Neuronal stem cell (in vitro differentiated cells): ENCODE measurements around the gene PPP1R12A.
"Not testable (repeated sequence)": the region's sequence is repeated elsewhere in the genome, so short reads cannot be mapped to it uniquely, and the experiment has no call there.

Experiments used
- DNase-seq: peaks from one replicate; pipeline ENCODE4 v3.0.0-alpha.2; 2013; ENCODE audit warnings: low spot score
- H2AFZ ChIP-seq: one replicate; pipeline ENCODE4 v1.6.1; 2013; ENCODE audit warnings: mild to moderate bottlenecking, low read length, inconsistent platforms
- H2AK5ac ChIP-seq: 2 replicates; pipeline ENCODE4 v1.6.1; 2013; ENCODE audit warnings: low read depth, mild to moderate bottlenecking, inconsistent platforms, low read length, moderate library complexity, mixed read lengths
- H2BK120ac ChIP-seq: 2 replicates; pipeline ENCODE4 v1.6.1; 2013; ENCODE audit warnings: low read depth, mild to moderate bottlenecking, inconsistent platforms, low read length, moderate library complexity, mixed read lengths
- H2BK12ac ChIP-seq: one replicate; pipeline ENCODE4 v1.6.1; 2013; ENCODE audit warnings: low read length, inconsistent platforms
- H2BK15ac ChIP-seq: 2 replicates; pipeline ENCODE4 v1.6.1; 2013; ENCODE audit warnings: mild to moderate bottlenecking, low read length, inconsistent platforms, mixed read lengths
- H2BK5ac ChIP-seq: one replicate; pipeline ENCODE4 v1.6.1; 2013; ENCODE audit warnings: inconsistent platforms, mild to moderate bottlenecking, low read length, moderate library complexity
- H3K14ac ChIP-seq: one replicate; pipeline ENCODE4 v1.6.1; 2013; ENCODE audit warnings: low read length, inconsistent platforms
- H3K18ac ChIP-seq: 2 replicates; pipeline ENCODE4 v1.6.1; 2013; ENCODE audit warnings: low read length, inconsistent platforms
- H3K23ac ChIP-seq: 2 replicates; pipeline ENCODE4 v1.6.1; 2013; ENCODE audit warnings: low read depth, mild to moderate bottlenecking, mixed read lengths, low read length, inconsistent platforms; ENCODE audit not compliant: poor library complexity
- H3K27ac ChIP-seq: replicated peaks from 3 replicates; pipeline ENCODE4 v1.5.1; 2013; ENCODE audit warnings: low read length, inconsistent platforms
- H3K27me3 ChIP-seq, 3 experiments: 2 replicates each; pipeline ENCODE4 v1.6.1; 2013; ENCODE audit warnings: low read length in 3 of 3, mild to moderate bottlenecking in 2 of 3, inconsistent platforms in 1 of 3, low read depth in 1 of 3, mixed read lengths in 1 of 3, moderate library complexity in 1 of 3; ENCODE audit not compliant: control insufficient read depth in 3 of 3, insufficient read depth in 3 of 3
- H3K36me3 ChIP-seq, 2 donors: replicated peaks in 1 of 2; 2 replicates each; pipeline ENCODE4 v1.6.1; 2013; ENCODE audit warnings: low read length in 2 of 2; ENCODE audit not compliant: control insufficient read depth in 2 of 2, insufficient read depth in 2 of 2
- H3K4ac ChIP-seq: 2 replicates; pipeline ENCODE4 v1.6.1; 2013; ENCODE audit warnings: inconsistent platforms, mild to moderate bottlenecking, low read length, moderate library complexity
- H3K4me1 ChIP-seq, 2 donors: 1 replicate in 1 of 2; 2 replicates in 1 of 2; pipeline ENCODE4 v1.6.1; 2013; ENCODE audit warnings: low read length in 2 of 2, low read depth in 1 of 2; ENCODE audit not compliant: control insufficient read depth in 2 of 2, insufficient read depth in 1 of 2
- H3K4me2 ChIP-seq: one replicate; pipeline ENCODE4 v1.6.1; 2013; ENCODE audit warnings: mild to moderate bottlenecking, low read length, inconsistent platforms; ENCODE audit not compliant: insufficient read depth, poor library complexity, severe bottlenecking
- H3K4me3 ChIP-seq, 2 donors: 2 replicates each; pipeline ENCODE4 v1.5.1; 2013; ENCODE audit warnings: low read length in 2 of 2, mild to moderate bottlenecking in 2 of 2, inconsistent platforms in 1 of 2, moderate library complexity in 1 of 2
- H3K79me1 ChIP-seq: one replicate; pipeline ENCODE4 v1.6.1; 2013; ENCODE audit warnings: low read depth, mild to moderate bottlenecking, inconsistent platforms, low read length, moderate library complexity
- H3K9ac ChIP-seq: one replicate; pipeline ENCODE4 v1.6.1; 2013; ENCODE audit warnings: mild to moderate bottlenecking, low read depth, low read length, inconsistent platforms; ENCODE audit not compliant: poor library complexity
- H3K9me3 ChIP-seq, 2 donors: replicated peaks in 1 of 2; 2 replicates each; pipeline versions ENCODE3 to v1.6.1; 2013; ENCODE audit warnings: low read length in 2 of 2, mild to moderate bottlenecking in 2 of 2, inconsistent platforms in 1 of 2, low read depth in 1 of 2, mixed read lengths in 1 of 2, moderate library complexity in 1 of 2; ENCODE audit not compliant: control insufficient read depth in 2 of 2, insufficient read depth in 1 of 2
- H4K8ac ChIP-seq: one replicate; pipeline ENCODE4 v1.6.1; 2013; ENCODE audit warnings: low read depth, mild to moderate bottlenecking, inconsistent platforms, low read length, moderate library complexity
- H4K91ac ChIP-seq: one replicate; pipeline ENCODE4 v1.6.1; 2013; ENCODE audit warnings: low read length, low read depth, mild to moderate bottlenecking, inconsistent platforms; ENCODE audit not compliant: poor library complexity
- WGBS, 2 donors: extraction: QIAGEN DNeasy Blood & Tissue Kit; methylation state at CpG; one replicate each; pipeline ENCODE4 v1.1.7; 2013; ENCODE audit warnings: missing lambda C conversion rate in 2 of 2, mixed read lengths in 1 of 2; ENCODE audit not compliant: insufficient read length in 2 of 2, insufficient replicate concordance in 1 of 2; ENCODE audit errors: extremely low coverage in 2 of 2; 5-methylcytosine and 5-hydroxymethylcytosine counted together

PPP1R12A gene

DNA sequence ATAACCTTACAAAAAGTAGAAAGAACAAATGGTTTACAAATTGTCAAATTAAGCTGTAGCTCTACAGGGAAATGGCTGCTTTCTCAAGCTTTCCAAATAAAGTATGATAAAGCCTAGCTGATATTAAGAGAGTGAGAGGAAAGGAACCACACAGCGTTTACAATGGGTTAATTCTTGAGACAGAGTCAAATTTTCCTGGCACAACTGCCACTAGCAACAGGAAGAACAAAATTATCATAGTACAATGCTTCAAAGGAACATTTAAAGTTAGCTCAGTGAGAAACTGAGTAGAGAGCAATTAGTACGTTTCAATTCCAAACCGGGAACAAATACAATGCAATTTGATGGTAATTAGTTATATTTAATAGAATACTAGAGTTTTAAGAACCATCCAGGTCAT, 116.0 kb downstream of the PPP1R12A start:
- Histone ChIP-seq H3K79me1 (no peaks in the 10 kb centered on the region), H2BK120ac (no peak overlapping the region), H3K36me3 (peaks cover 3 to 89% of the 10 kb centered on the region in 2 donors), H3K4me2 (no peak overlapping the region), H4K8ac (no peak overlapping the region), H3K4me3 (no peak overlapping the region), H4K91ac (no peak overlapping the region), H3K18ac (no peak overlapping the region), H2BK12ac (no peak overlapping the region), H2AK5ac (no peak overlapping the region), H3K4me1 (no peaks in the 10 kb centered on the region), H2BK5ac (no peak overlapping the region), H3K27ac (no peak overlapping the region), H2AFZ (no peak overlapping the region), H3K14ac (no peak overlapping the region), H3K23ac (no peak overlapping the region), H3K27me3 (no peaks in the 10 kb centered on the region), H2BK15ac (no peak overlapping the region), H3K9ac (no peak overlapping the region), H3K4ac (no peak overlapping the region), H3K9me3 (no peaks in the 10 kb centered on the region)
- DNase-seq, result no peak
- no CpG with 5 or more reads among the region's 3 CpGs for WGBS, 2 donors

DNA sequence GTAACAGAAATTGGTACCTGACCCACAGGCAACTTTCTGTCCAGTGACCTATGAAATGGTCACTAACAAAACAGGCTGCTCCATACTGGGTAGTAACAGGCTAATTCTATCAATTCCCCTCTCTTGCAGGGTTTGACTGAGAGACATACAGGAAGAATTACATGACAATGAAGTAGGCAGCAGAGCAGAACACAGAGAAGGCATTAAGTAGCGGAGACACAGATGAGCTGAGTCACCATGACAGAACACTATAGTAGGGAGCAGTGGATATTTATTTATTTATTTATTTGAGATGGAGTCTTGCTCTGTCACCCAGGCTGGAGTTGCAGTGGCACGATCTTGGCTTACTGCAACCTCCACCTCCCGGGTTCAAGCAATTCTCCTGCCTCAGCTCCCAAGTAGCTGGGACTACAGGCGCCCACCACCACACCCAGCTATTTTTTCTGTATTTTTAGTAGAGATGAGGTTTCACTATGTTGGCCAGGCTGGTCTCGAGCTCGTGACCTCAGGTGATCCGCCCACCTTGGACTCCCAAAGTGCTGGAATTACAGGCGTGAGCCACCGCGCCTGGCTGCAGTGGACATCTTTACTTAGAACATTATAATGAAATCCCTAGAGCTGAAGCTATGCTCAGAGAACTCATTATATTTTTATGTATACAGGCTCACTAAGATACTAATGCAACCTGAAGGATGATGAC, 150.4 kb downstream of the PPP1R12A start:
- H3K36me3 ChIP-seq, result peaks cover 3 to 98% of the 10 kb centered on the region in 2 donors
- H3K4me3 ChIP-seq, H3K4me1 ChIP-seq, H3K14ac ChIP-seq, H2AFZ ChIP-seq, H3K27ac ChIP-seq, H2BK120ac ChIP-seq, H3K4ac ChIP-seq, H3K4me2 ChIP-seq, H3K9me3 ChIP-seq, H3K9ac ChIP-seq, H4K91ac ChIP-seq, H2BK12ac ChIP-seq, H3K79me1 ChIP-seq, H3K27me3 ChIP-seq, H3K18ac ChIP-seq, H3K23ac ChIP-seq, H4K8ac ChIP-seq, DNase-seq, H2BK15ac ChIP-seq, H2BK5ac ChIP-seq, H2AK5ac ChIP-seq: not testable (repeated sequence)
- WGBS, 2 donors, result no CpG with 5 or more reads among the region's 10 CpGs

- no peak for DNase-seq
- Histone ChIP-seq H3K4me2 (no peak overlapping the region), H2BK120ac (no peak overlapping the region), H3K23ac (no peak overlapping the region), H3K79me1 (no peaks in the 10 kb centered on the region), H3K4me1 (no peaks in the 10 kb centered on the region), H3K9ac (no peak overlapping the region), H2AFZ (no peak overlapping the region), H3K18ac (no peak overlapping the region), H3K4ac (no peak overlapping the region), H2AK5ac (no peak overlapping the region), H3K27ac (no peak overlapping the region), H4K91ac (no peak overlapping the region), H3K4me3 (no peak overlapping the region), H3K9me3 (no peaks in the 10 kb centered on the region), H2BK5ac (no peak overlapping the region), H2BK12ac (no peak overlapping the region), H3K36me3 (peaks cover 3 to 98% of the 10 kb centered on the region in 2 donors), H2BK15ac (no peak overlapping the region), H3K27me3 (no peaks in the 10 kb centered on the region), H4K8ac (no peak overlapping the region), H3K14ac (no peak overlapping the region)
Measured at GRCh38 chr12:79782172-79782900, 152.6 kb downstream of the PPP1R12A start.

- no peak overlapping the region for H2AK5ac ChIP-seq
Measured at GRCh38 chr12:79778802-79779448, 156.0 kb downstream of the PPP1R12A start.

More at GRCh38 chr12:79778802-79779448, 156.0 kb downstream of the PPP1R12A start:
- Histone ChIP-seq H3K14ac (no peak overlapping the region), H2BK120ac (no peak overlapping the region), H3K4me2 (no peak overlapping the region), H4K8ac (no peak overlapping the region), H3K27me3 (no peaks in the 10 kb centered on the region), H4K91ac (no peak overlapping the region), H2AFZ (no peak overlapping the region), H3K23ac (no peak overlapping the region), H3K4me3 (no peak overlapping the region), H2BK5ac (no peak overlapping the region), H2BK12ac (no peak overlapping the region), H3K4ac (no peak overlapping the region), H3K27ac (no peak overlapping the region), H3K4me1 (no peaks in the 10 kb centered on the region), H3K36me3 (peaks cover 3 to 100% of the 10 kb centered on the region in 2 donors), H3K18ac (no peak overlapping the region), H3K9ac (no peak overlapping the region), H2BK15ac (no peak overlapping the region), H3K9me3 (no peaks in the 10 kb centered on the region), H3K79me1 (no peaks in the 10 kb centered on the region)
- no peak for DNase-seq
- no CpG with 5 or more reads among the region's 3 CpGs for WGBS, 2 donors
